Astrocyte of the spinal cord (primary cell): ENCODE data around the gene CALN1.

Source experiments
- DNase-seq: peaks from one replicate; pipeline ENCODE4 v3.0.0; 2011; ENCODE audit warnings: low read depth, low spot score
- H3K4me3 ChIP-seq: 2 replicates; pipeline ENCODE4 v1.5.1; 2011; ENCODE audit warnings: low read depth, mild to moderate bottlenecking, low read length, moderate library complexity
- in situ Hi-C: cut with HindIII; loops from 2 replicates; pipeline ENCODE4 v1.10.0; 2017; ENCODE audit warnings: low sequenced_read_pairs
- TF ChIP-seq, protein P1 (sequence below): IDR thresholded peaks from 2 replicates; pipeline ENCODE4 v1.5.1; 2012; ENCODE audit warnings: low read depth, mild to moderate bottlenecking, low read length, inconsistent platforms

CALN1 gene

DNA sequence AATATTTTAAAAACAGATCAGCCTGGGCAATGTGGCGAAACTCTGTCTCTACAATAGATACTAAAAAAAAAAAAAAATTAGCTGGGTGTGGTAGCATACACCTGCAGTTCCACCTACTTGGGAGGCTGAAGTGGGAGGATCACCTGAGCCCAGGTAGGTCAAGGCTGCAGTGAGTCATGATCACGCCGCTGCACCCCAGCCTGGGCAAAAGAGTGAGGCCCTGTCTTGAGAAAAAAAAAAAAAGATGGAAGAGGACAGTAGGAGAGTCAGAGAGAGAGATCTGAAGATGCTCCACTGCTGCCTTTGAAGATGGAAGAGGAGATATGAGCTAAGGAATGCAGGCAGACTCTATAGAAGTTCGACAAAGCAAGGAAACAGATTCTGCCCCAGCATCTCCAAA, 181.9 kb downstream of the CALN1 start:
- DNase-seq: no peak
- TF ChIP-seq, protein P1, sequence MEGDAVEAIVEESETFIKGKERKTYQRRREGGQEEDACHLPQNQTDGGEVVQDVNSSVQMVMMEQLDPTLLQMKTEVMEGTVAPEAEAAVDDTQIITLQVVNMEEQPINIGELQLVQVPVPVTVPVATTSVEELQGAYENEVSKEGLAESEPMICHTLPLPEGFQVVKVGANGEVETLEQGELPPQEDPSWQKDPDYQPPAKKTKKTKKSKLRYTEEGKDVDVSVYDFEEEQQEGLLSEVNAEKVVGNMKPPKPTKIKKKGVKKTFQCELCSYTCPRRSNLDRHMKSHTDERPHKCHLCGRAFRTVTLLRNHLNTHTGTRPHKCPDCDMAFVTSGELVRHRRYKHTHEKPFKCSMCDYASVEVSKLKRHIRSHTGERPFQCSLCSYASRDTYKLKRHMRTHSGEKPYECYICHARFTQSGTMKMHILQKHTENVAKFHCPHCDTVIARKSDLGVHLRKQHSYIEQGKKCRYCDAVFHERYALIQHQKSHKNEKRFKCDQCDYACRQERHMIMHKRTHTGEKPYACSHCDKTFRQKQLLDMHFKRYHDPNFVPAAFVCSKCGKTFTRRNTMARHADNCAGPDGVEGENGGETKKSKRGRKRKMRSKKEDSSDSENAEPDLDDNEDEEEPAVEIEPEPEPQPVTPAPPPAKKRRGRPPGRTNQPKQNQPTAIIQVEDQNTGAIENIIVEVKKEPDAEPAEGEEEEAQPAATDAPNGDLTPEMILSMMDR: no peak

DNA sequence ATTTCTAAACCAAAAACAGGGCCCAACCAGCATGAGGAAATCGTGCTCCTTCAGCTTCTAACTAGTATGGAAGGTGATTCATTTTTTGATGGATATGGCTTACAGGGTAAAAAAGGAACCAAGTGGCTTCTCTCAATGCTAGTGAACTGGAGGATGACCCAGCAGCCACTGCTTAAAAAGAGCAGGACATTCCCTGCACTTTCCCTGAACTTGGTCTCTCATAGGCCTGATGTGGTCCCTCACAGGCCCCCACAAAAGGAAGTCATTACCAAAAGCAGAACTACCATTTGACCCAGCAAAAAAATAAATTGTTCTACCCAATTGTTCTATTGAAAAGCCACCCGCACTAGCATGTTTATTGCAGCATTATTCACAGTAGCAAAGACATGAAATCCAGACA, 188.8 kb downstream of the CALN1 start:
- TF ChIP-seq, protein P1: no peak
- no peak for DNase-seq
- no peak overlapping the region for H3K4me3 ChIP-seq
- in situ Hi-C loops: no loop called here

More for the DNA sequence above, 181.9 kb downstream of the CALN1 start:
- in situ Hi-C loops: no loop called here
- no peak overlapping the region for H3K4me3 ChIP-seq

DNA sequence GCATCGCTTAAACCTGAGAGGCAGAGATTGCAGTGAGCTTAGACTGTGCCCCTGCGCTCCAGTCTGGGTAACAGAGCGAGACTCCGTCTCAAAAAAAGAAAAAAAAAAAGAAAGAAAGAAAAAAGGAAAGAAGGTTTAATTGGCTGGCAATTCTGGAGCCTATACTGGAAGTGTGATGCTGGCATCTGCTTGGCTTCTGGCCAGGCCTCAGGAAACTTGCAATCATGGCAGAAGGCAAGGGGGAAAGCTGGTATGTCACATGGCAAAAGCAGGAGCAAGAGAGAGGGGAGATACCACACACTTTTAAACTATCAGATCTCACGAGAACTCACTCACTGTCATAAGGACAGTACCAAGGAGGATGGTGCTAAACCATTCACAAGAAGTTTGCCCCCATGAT, 190.0 kb downstream of the CALN1 start:
- TF ChIP-seq, protein P1: no peak
- in situ Hi-C loops: no loop called here
- H3K4me3 ChIP-seq: no peak overlapping the region
- DNase-seq: no peak

DNA sequence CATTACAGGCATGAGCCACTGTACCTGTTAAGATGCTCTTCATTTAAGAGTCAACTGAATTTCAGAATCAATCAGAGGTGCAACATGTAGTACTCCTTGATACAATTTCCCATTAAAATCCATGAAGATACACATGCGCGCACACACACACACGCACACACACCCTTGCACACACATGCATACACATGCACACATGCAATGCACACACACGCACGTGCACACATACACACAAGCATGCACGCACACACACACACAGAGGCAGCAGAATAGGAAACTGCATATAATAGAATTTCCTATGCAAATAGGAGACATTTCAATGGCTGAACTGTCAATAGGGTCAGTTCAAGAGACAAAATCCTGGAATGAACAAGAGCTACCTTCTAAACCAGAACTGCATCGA, 192.6 kb downstream of the CALN1 start:
- TF ChIP-seq, protein P1: no peak
- in situ Hi-C loops: no loop called here
- no peak for DNase-seq

DNA sequence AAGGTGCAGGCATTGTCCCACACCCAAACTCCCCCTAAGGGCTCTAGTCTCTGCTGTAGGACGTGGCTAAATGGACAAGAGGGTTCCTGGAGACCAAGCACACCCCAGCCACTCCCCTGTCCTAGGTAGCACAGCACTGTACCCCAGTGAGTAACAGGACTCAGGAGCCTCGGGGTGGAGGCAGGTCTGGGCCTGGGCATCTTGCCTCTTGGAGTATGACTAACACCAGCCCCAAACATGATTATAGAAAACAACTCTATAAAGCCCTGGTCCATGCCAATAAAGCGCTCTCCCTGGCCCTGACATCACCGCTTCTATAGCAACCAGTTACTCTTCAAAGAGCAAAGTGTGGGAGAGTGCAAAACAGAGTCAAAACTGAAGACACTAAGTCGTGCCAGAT, 195.0 kb downstream of the CALN1 start:
- H3K4me3 ChIP-seq: no peak overlapping the region
- TF ChIP-seq, protein P1: no peak
- no peak for DNase-seq
- in situ Hi-C loops: no loop called here

More for the DNA sequence above, 192.6 kb downstream of the CALN1 start:
- no peak overlapping the region for H3K4me3 ChIP-seq

DNA sequence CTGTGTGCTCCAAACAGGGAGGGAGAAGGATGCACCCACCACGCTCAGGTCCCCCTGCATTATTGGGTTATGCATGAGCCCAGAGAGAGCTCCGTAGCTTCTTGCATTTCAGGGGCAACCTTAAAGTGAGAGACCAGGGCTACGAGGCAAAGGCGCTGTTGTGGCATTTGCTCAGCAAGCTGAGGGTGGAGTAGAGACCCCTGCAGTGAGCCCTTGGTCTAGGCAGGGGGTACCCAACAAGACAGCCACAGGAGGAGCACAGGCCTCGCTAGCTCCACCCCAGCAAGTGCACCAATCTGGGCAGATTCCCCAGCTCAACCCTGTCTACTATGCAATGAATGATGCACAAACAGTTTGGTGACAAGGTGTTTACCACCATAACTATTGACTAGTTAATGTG, 198.4 kb downstream of the CALN1 start:
- DNase-seq: no peak
- in situ Hi-C loops: no loop called here
- TF ChIP-seq, protein P1: no peak
- H3K4me3 ChIP-seq: no peak overlapping the region

DNA sequence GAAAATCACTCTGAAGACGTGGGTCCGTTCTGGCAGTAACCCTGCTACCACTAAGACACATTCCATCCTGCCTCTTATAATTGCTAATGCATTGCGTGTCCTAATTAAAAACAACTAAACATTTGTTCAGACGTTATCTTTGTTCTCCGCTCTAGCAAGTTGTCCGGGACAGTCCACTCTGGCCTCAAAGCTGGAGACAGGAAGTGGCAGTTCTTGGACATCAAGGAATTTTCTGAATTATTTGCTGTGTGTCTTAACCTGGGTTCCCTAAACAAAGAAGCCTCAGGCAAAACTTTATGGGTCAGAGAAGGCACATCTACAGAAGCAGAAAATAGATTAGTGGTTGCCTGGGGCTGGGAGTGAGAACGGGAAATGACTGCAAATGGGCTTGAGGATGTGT, 199.1 kb downstream of the CALN1 start:
- TF ChIP-seq, protein P1: no peak
- in situ Hi-C loops: no loop called here
- no peak for DNase-seq
- no peak overlapping the region for H3K4me3 ChIP-seq
